Uterus (tissue), 4 donors: ENCODE measurements around the gene USP12. TPM values are rescaled to one million over a fixed set of nuclear protein-coding genes. Genes with fewer than 3 reads are reported as not detected.

Experiments
- DNase-seq, 2 donors: peaks; one replicate each; pipeline ENCODE4 v3.0.0-alpha.2; 2019 to 2020
- H3K27ac ChIP-seq, 2 donors: fragments of 200-600 bp; sonication (generic); 1 replicate in 1 of 2; 2 replicates in 1 of 2; pipeline ENCODE4 v1.5.1; 2016 to 2018
- H3K27me3 ChIP-seq, 2 donors: fragments of 200-600 bp; sonication (generic); one replicate each; pipeline ENCODE4 v1.5.1; 2018 to 2019; ENCODE audit warnings: control low read depth in 1 of 2
- H3K36me3 ChIP-seq, 2 donors: fragments of 200-600 bp; sonication (generic); one replicate each; pipeline ENCODE4 v1.5.1; 2019; ENCODE audit warnings: control low read depth in 1 of 2
- H3K4me1 ChIP-seq, 2 donors: fragments of 200-600 bp; sonication (generic); one replicate each; pipeline ENCODE4 v1.5.1; 2018 to 2019; ENCODE audit warnings: control low read depth in 1 of 2
- H3K4me3 ChIP-seq, 2 donors: fragments of 200-600 bp; sonication (generic); 1 replicate in 1 of 2; 2 replicates in 1 of 2; pipeline ENCODE4 v1.5.1; 2018 to 2019; ENCODE audit warnings: mild to moderate bottlenecking in 1 of 2
- H3K9me3 ChIP-seq, 2 donors: fragments of 200-600 bp; sonication (generic); one replicate each; pipeline ENCODE4 v1.5.1; 2019; ENCODE audit warnings: control low read depth in 1 of 2
- POLR2A ChIP-seq, 2 donors: fragments of 450-650 bp; IDR thresholded peaks; one replicate each; pipeline ENCODE4 v1.6.1; 2016; ENCODE audit warnings: antibody characterized with exemption in 2 of 2, mild to moderate bottlenecking in 1 of 2, moderate library complexity in 1 of 2
- intact Hi-C: fragments of 100-400 bp; cut with DNase I; formaldehyde crosslinking; loops from one replicate; pipeline ENCODE4 v1.15.1; 2023; ENCODE audit warnings: low total_unique reads
- total RNA-seq, 4 donors: library from RNA; depleted of rRNA in 3 of 4; stranded (reverse); fragments of >200 nt in 3 of 4; gene quantifications; one replicate each; pipeline versions ENCODE4 v1.1.0 to v1.2.4, GENCODE V29; 2014 to 2023
- TF ChIP-seq, protein P1 (sequence below), 4 experiments: fragments of 200-600 bp in 2 of 4; fragments of 450-650 bp in 2 of 4; sonication (generic) in 2 of 4; IDR thresholded peaks; one replicate each; pipeline ENCODE4 v1.5.1; 2016 to 2019; ENCODE audit warnings: antibody characterized with exemption in 4 of 4, mild to moderate bottlenecking in 2 of 4, moderate library complexity in 1 of 4
- donor health status: DM: yes; HTN: yes; CAD: no.

USP12 gene
- total RNA-seq, 4 donors from 2014 or later: 12.1 to 32.8 (median 20.5) TPM

DNA sequence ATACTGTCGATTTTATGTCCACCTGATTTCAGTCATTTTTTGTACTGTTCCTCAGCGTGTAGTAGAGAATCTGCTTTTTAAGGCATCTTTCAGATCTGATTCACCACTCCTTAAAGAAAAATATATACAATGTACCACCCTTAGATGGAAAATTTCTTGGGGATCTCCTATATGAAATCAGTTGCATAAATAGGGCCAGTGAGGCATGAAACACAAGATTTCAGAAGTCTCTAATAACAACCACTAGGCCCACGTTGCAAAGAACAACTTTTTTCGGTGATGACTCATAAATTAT lies 1.4 kb downstream of the USP12 start:
- no peak for TF ChIP-seq POLR2A (IDR thresholded peaks at IDR 0.05)
- TF ChIP-seq, protein P1, sequence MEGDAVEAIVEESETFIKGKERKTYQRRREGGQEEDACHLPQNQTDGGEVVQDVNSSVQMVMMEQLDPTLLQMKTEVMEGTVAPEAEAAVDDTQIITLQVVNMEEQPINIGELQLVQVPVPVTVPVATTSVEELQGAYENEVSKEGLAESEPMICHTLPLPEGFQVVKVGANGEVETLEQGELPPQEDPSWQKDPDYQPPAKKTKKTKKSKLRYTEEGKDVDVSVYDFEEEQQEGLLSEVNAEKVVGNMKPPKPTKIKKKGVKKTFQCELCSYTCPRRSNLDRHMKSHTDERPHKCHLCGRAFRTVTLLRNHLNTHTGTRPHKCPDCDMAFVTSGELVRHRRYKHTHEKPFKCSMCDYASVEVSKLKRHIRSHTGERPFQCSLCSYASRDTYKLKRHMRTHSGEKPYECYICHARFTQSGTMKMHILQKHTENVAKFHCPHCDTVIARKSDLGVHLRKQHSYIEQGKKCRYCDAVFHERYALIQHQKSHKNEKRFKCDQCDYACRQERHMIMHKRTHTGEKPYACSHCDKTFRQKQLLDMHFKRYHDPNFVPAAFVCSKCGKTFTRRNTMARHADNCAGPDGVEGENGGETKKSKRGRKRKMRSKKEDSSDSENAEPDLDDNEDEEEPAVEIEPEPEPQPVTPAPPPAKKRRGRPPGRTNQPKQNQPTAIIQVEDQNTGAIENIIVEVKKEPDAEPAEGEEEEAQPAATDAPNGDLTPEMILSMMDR (IDR thresholded peaks at IDR 0.05): no peak
- H3K4me3 ChIP-seq: peak overlapping the region in 1 of 2 donors; percentile 85
- no peaks in the 10 kb centered on the region for H3K27me3 ChIP-seq
- H3K4me1 ChIP-seq: no peaks in the 10 kb centered on the region
- no peaks in the 10 kb centered on the region for H3K36me3 ChIP-seq
- H3K9me3 ChIP-seq: no peaks in the 10 kb centered on the region
- intact Hi-C loops: loop anchor here (5.0 kb wide), 1 partner anchor 82 kb away; the partner anchor contains the start of gene RPL21
- DNase-seq: no peak
- H3K27ac ChIP-seq: peak overlapping the region; percentile 92 to 95

- TF ChIP-seq, protein P1 (IDR thresholded peaks at IDR 0.05): no peak
- TF ChIP-seq POLR2A (IDR thresholded peaks at IDR 0.05): no peak
- intact Hi-C loops: no loop called here
- Histone ChIP-seq H3K4me3 (no peak overlapping the region), H3K27ac (peak overlapping the region in 1 of 2 donors; percentile 92), H3K36me3 (no peaks in the 10 kb centered on the region), H3K27me3 (no peaks in the 10 kb centered on the region), H3K9me3 (no peaks in the 10 kb centered on the region), H3K4me1 (no peaks in the 10 kb centered on the region)
- DNase-seq: no peak
These were observed 2.5 kb downstream of the USP12 start for GRCh38 chr13:27168906-27169657.

GRCh38 chr13:27168086-27168485 lies 3.5 kb downstream of the USP12 start:
- Histone ChIP-seq H3K4me3 (no peak overlapping the region), H3K36me3 (no peaks in the 10 kb centered on the region), H3K4me1 (no peaks in the 10 kb centered on the region), H3K27me3 (no peaks in the 10 kb centered on the region), H3K27ac (no peak overlapping the region), H3K9me3 (no peaks in the 10 kb centered on the region)
- TF ChIP-seq, protein P1 (IDR thresholded peaks at IDR 0.05): no peak
- TF ChIP-seq POLR2A (IDR thresholded peaks at IDR 0.05): no peak
- DNase-seq: peak in 1 of 2 donors; percentile 20
- intact Hi-C loops: no loop called here

DNA sequence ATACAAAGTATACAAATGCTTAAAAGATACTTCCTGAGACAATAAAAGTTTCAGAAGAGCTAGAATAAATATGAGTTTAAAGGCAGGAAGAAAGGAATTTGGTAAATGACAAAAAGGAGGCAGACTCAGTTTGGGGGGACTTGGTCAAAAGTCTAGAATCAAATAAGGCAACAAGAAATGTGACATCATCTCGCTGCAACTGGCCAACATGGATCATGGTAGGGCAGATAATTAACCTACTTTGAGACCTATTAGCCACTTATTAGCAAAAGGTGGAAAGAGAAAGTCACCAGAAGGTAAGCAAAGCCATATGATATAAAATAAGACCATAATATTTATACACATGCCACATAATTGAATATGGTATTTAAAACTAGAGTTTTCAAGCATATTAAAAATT lies 5.3 kb downstream of the USP12 start:
- no peaks in the 10 kb centered on the region for H3K4me1 ChIP-seq
- no peak overlapping the region for H3K27ac ChIP-seq

DNA sequence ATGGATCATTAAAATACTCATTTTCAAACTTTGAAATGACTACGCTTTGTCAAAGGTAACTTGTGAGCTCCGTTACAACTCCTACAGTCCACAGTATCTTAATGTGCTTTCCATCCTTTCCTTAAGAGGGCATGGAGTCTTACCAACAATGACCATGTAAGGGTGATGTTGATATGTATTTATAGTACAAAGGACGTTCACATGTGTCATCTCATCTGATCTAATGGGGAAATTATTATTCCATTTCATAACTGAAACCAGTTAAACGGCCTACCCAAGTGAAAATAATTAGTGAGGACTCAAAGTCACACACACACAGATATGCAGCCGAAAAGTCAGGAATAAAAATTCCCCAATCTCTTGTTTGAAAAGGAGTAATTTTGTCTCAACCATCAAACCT lies 9.6 kb downstream of the USP12 start:
- Histone ChIP-seq H3K27me3 (no peaks in the 10 kb centered on the region), H3K9me3 (no peaks in the 10 kb centered on the region), H3K4me3 (no peak overlapping the region), H3K36me3 (no peaks in the 10 kb centered on the region), H3K4me1 (no peaks in the 10 kb centered on the region), H3K27ac (no peak overlapping the region)
- intact Hi-C loops: no loop called here
- DNase-seq: no peak
- TF ChIP-seq POLR2A (IDR thresholded peaks at IDR 0.05): no peak
- TF ChIP-seq, protein P1 (IDR thresholded peaks at IDR 0.05): no peak

More for the DNA sequence above, 5.3 kb downstream of the USP12 start:
- Histone ChIP-seq H3K36me3 (no peaks in the 10 kb centered on the region), H3K4me3 (no peak overlapping the region), H3K27me3 (no peaks in the 10 kb centered on the region), H3K9me3 (no peaks in the 10 kb centered on the region)
- no peak for DNase-seq
- intact Hi-C loops: no loop called here
- no peak for TF ChIP-seq POLR2A (IDR thresholded peaks at IDR 0.05)
- TF ChIP-seq, protein P1 (IDR thresholded peaks at IDR 0.05): no peak
